Measurements from ENCODE around the gene DICER1. TPM values are rescaled to one million over a fixed set of nuclear protein-coding genes. Genes with fewer than 3 reads are reported as not detected.

Gene DICER1
- polyA plus RNA-seq, 1 donor from 2014 or later: 93.8 TPM

GRCh38 chr14:95092723-95093122 lies 64.6 kb downstream of the DICER1 start:
- H3K4me2 ChIP-seq (ENCODE audit: low read length): no peak overlapping the region
- no peak overlapping the region for H3K4me3 ChIP-seq (ENCODE audit: low read length)
- H3K9me2 ChIP-seq (ENCODE audit: insufficient read depth, low read length): no peaks in the 10 kb centered on the region
- H3K36me3 ChIP-seq (ENCODE audit: insufficient read depth, low read length): peaks cover 11% of the 10 kb centered on the region
- H3K79me2 ChIP-seq (replicated peaks; ENCODE audit: insufficient read depth, low read length): peaks cover 9% of the 10 kb centered on the region
- no peak overlapping the region for H2AFZ ChIP-seq (ENCODE audit: low read depth, low read length)
- no peak overlapping the region for H3K9ac ChIP-seq (ENCODE audit: low read length)
- H3K9me3 ChIP-seq (ENCODE audit: low read length): no peaks in the 10 kb centered on the region
- H3F3A ChIP-seq (ENCODE audit: insufficient read depth, low read length, poor library complexity, severe bottlenecking): no peaks in the 10 kb centered on the region
- no peak overlapping the region for H3K27ac ChIP-seq (ENCODE audit: low read length)
- H3K27me3 ChIP-seq (ENCODE audit: insufficient read depth, low read depth, low read length): no peaks in the 10 kb centered on the region
- TF ChIP-seq EZH2 (IDR thresholded peaks at IDR 0.05; ENCODE audit: borderline replicate concordance, insufficient read depth, low read length, poor library complexity, severe bottlenecking): no peak
- TF ChIP-seq RAD21 (conservative IDR thresholded peaks at IDR 0.05): no peak
- TF ChIP-seq, protein P1, sequence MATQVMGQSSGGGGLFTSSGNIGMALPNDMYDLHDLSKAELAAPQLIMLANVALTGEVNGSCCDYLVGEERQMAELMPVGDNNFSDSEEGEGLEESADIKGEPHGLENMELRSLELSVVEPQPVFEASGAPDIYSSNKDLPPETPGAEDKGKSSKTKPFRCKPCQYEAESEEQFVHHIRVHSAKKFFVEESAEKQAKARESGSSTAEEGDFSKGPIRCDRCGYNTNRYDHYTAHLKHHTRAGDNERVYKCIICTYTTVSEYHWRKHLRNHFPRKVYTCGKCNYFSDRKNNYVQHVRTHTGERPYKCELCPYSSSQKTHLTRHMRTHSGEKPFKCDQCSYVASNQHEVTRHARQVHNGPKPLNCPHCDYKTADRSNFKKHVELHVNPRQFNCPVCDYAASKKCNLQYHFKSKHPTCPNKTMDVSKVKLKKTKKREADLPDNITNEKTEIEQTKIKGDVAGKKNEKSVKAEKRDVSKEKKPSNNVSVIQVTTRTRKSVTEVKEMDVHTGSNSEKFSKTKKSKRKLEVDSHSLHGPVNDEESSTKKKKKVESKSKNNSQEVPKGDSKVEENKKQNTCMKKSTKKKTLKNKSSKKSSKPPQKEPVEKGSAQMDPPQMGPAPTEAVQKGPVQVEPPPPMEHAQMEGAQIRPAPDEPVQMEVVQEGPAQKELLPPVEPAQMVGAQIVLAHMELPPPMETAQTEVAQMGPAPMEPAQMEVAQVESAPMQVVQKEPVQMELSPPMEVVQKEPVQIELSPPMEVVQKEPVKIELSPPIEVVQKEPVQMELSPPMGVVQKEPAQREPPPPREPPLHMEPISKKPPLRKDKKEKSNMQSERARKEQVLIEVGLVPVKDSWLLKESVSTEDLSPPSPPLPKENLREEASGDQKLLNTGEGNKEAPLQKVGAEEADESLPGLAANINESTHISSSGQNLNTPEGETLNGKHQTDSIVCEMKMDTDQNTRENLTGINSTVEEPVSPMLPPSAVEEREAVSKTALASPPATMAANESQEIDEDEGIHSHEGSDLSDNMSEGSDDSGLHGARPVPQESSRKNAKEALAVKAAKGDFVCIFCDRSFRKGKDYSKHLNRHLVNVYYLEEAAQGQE (IDR thresholded peaks at IDR 0.05; ENCODE audit: borderline replicate concordance): no peak
- TF ChIP-seq SMC3 (conservative IDR thresholded peaks at IDR 0.05; ENCODE audit: poor library complexity): no peak
- TF ChIP-seq TAF1 (IDR thresholded peaks at IDR 0.05; ENCODE audit: low read depth): no peak
- TF ChIP-seq, protein P2, sequence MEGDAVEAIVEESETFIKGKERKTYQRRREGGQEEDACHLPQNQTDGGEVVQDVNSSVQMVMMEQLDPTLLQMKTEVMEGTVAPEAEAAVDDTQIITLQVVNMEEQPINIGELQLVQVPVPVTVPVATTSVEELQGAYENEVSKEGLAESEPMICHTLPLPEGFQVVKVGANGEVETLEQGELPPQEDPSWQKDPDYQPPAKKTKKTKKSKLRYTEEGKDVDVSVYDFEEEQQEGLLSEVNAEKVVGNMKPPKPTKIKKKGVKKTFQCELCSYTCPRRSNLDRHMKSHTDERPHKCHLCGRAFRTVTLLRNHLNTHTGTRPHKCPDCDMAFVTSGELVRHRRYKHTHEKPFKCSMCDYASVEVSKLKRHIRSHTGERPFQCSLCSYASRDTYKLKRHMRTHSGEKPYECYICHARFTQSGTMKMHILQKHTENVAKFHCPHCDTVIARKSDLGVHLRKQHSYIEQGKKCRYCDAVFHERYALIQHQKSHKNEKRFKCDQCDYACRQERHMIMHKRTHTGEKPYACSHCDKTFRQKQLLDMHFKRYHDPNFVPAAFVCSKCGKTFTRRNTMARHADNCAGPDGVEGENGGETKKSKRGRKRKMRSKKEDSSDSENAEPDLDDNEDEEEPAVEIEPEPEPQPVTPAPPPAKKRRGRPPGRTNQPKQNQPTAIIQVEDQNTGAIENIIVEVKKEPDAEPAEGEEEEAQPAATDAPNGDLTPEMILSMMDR (IDR thresholded peaks at IDR 0.05; ENCODE audit: poor library complexity, severe bottlenecking): no peak
- TF ChIP-seq MXI1 (conservative IDR thresholded peaks at IDR 0.05; ENCODE audit: poor library complexity, severe bottlenecking): no peak
- no peak for TF ChIP-seq EP300 (conservative IDR thresholded peaks at IDR 0.05; ENCODE audit: poor library complexity, severe bottlenecking)
- TF ChIP-seq POLR2AphosphoS5 (IDR thresholded peaks at IDR 0.05): no peak
- H4K20me1 ChIP-seq (ENCODE audit: insufficient read depth): no peaks in the 10 kb centered on the region

DNA sequence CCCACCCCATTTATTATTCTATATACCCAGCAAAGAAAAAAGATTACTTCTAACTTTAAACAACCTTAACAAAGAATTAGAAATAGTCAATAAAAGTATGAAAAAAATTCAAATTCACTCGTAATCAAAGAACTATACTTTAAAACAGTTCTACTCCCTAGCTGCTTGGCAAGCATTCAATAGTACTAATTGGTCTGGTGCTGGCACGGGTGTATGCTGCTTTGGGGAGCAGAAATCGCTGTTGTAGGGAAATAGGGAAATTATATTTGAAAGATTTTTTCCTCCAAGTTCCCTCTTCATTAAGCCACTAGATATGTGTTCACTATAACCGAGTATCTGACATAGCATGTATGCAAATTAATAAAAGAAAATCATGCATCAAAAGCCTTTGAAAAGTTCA lies 65.7 kb downstream of the DICER1 start:
- H3K9me3 ChIP-seq (ENCODE audit: low read length): no peaks in the 10 kb centered on the region
- no peaks in the 10 kb centered on the region for H3K27me3 ChIP-seq (ENCODE audit: insufficient read depth, low read depth, low read length)
- no peak overlapping the region for H3K27ac ChIP-seq (ENCODE audit: low read length)
- H3K79me2 ChIP-seq (replicated peaks; ENCODE audit: insufficient read depth, low read length): peaks cover 9% of the 10 kb centered on the region
- no peak overlapping the region for H3K4me3 ChIP-seq (ENCODE audit: low read length)
- H3F3A ChIP-seq (ENCODE audit: insufficient read depth, low read length, poor library complexity, severe bottlenecking): no peaks in the 10 kb centered on the region
- H3K9me2 ChIP-seq (ENCODE audit: insufficient read depth, low read length): no peaks in the 10 kb centered on the region
- no peaks in the 10 kb centered on the region for H4K20me1 ChIP-seq (ENCODE audit: insufficient read depth)
- peaks cover 11% of the 10 kb centered on the region for H3K36me3 ChIP-seq (ENCODE audit: insufficient read depth, low read length)
- H2AFZ ChIP-seq (ENCODE audit: low read depth, low read length): no peak overlapping the region
- no peak overlapping the region for H3K9ac ChIP-seq (ENCODE audit: low read length)
- H3K4me2 ChIP-seq (ENCODE audit: low read length): no peak overlapping the region
- TF ChIP-seq, protein P2 (IDR thresholded peaks at IDR 0.05; ENCODE audit: poor library complexity, severe bottlenecking): no peak
- no peak for TF ChIP-seq EZH2 (IDR thresholded peaks at IDR 0.05; ENCODE audit: borderline replicate concordance, insufficient read depth, low read length, poor library complexity, severe bottlenecking)
- TF ChIP-seq MXI1 (conservative IDR thresholded peaks at IDR 0.05; ENCODE audit: poor library complexity, severe bottlenecking): no peak
- TF ChIP-seq POLR2AphosphoS5 (IDR thresholded peaks at IDR 0.05): no peak
- no peak for TF ChIP-seq RAD21 (conservative IDR thresholded peaks at IDR 0.05)
- TF ChIP-seq, protein P1 (IDR thresholded peaks at IDR 0.05; ENCODE audit: borderline replicate concordance): no peak
- no peak for TF ChIP-seq EP300 (conservative IDR thresholded peaks at IDR 0.05; ENCODE audit: poor library complexity, severe bottlenecking)
- no peak for TF ChIP-seq TAF1 (IDR thresholded peaks at IDR 0.05; ENCODE audit: low read depth)
- no peak for TF ChIP-seq SMC3 (conservative IDR thresholded peaks at IDR 0.05; ENCODE audit: poor library complexity)

All from neural cell (in vitro differentiated cells).